Prostate gland (tissue), 2 donors: ENCODE data around the gene TNFRSF13B.

Source experiments
- CTCF ChIP-seq, 4 experiments: fragments of 200-600 bp in 2 of 4; fragments of 450-650 bp in 2 of 4; sonication (generic) in 2 of 4; IDR thresholded peaks; 1 replicate in 3 of 4; 2 replicates in 1 of 4; pipeline ENCODE4 v1.5.1; 2016 to 2019; ENCODE audit warnings: antibody characterized with exemption in 4 of 4, mild to moderate bottlenecking in 2 of 4, moderate library complexity in 2 of 4
- POLR2AphosphoS5 ChIP-seq: sonication (generic); formaldehyde crosslinking; IDR thresholded peaks from one replicate; pipeline ENCODE4 v1.6.1; 2017; ENCODE audit warnings: antibody characterized with exemption

- no peak for TF ChIP-seq CTCF (IDR thresholded peaks at IDR 0.05)
- TF ChIP-seq POLR2AphosphoS5: no peak
These were observed 10.1 kb downstream of the TNFRSF13B start for GRCh38 chr17:16961792-16962191.
